ENCODE measurements around the gene CBLN3.

GRCh38 chr14:24437020-24437735, 7.7 kb upstream of the CBLN3 start:
- TF ChIP-seq CTCF (IDR thresholded peaks at IDR 0.05; ENCODE audit: low read depth, low read length), result no peak
- TF ChIP-seq EZH2phosphoT487 (IDR thresholded peaks at IDR 0.05; ENCODE audit: low read depth), result no peak

All from OCI-LY3 (cell line).